Activated naive CD4-positive, alpha-beta T cell treated with anti-CD3 and anti-CD28 coated beads for 36 hours (primary cell): ENCODE measurements around the gene FBLN1. TPM values are rescaled to one million over a fixed set of nuclear protein-coding genes. Genes with fewer than 3 reads are reported as not detected.

Experiments
- CTCF ChIA-PET: fragments of 350-600 bp; sonication (Branson Sonifier 250); formaldehyde crosslinking; loops from one replicate; lab custom pipeline; 2021; ENCODE audit warnings: antibody characterized with exemption; lab: Charles Lee
- DNase-seq: peaks from one replicate; pipeline ENCODE4 v3.0.0-alpha.2; 2020
- H3K27ac Mint-ChIP-seq: one replicate; pipeline ENCODE4 v1.8.0; 2021; ENCODE audit warnings: mild to moderate bottlenecking, mixed read lengths
- H3K27me3 Mint-ChIP-seq: one replicate; pipeline ENCODE4 v1.8.0; 2021; ENCODE audit warnings: low read depth, mixed read lengths
- H3K36me3 Mint-ChIP-seq: one replicate; pipeline ENCODE4 v1.8.0; 2021; ENCODE audit warnings: low read depth, mixed read lengths
- H3K4me1 Mint-ChIP-seq: one replicate; pipeline ENCODE4 v1.8.0; 2021; ENCODE audit warnings: low read depth, mixed read lengths
- H3K4me3 Mint-ChIP-seq: one replicate; pipeline ENCODE4 v1.8.0; 2021; ENCODE audit warnings: mild to moderate bottlenecking, moderate library complexity, mixed read lengths
- H3K9me3 Mint-ChIP-seq: one replicate; pipeline ENCODE4 v1.8.0; 2021; ENCODE audit warnings: mixed read lengths
- intact Hi-C: fragments of 100-400 bp; cut with micrococcal nuclease; formaldehyde crosslinking; loops from one replicate; pipeline ENCODE4 v1.15.1; 2023
- total RNA-seq, 2 experiments: library from RNA; stranded (reverse); gene quantifications; one replicate each; pipeline ENCODE4 v1.2.3, GENCODE V29; 2021

Gene FBLN1
- total RNA-seq, 2 experiments from 2014 or later = not detected

GRCh38 chr22:45465633-45466032 is 37.0 kb upstream of the FBLN1 start:
- CTCF ChIA-PET = interaction anchor here (0.6 kb wide), 1 partner anchor 22 kb away, joined by 3 read pairs; no protein-coding TSS in a partner anchor
- peaks cover 6% of the 10 kb centered on the region for H3K9me3 Mint-ChIP-seq

GRCh38 chr22:45468872-45469271 is 33.8 kb upstream of the FBLN1 start:
- peaks cover 6% of the 10 kb centered on the region for H3K9me3 Mint-ChIP-seq
- peaks cover 2% of the 10 kb centered on the region for H3K27me3 Mint-ChIP-seq
- H3K4me1 Mint-ChIP-seq = no peaks in the 10 kb centered on the region
- intact Hi-C loops = no loop called here
- CTCF ChIA-PET = no interaction called here
- DNase-seq = no peak
- no peak overlapping the region for H3K4me3 Mint-ChIP-seq
- H3K36me3 Mint-ChIP-seq = no peaks in the 10 kb centered on the region
- no peak overlapping the region for H3K27ac Mint-ChIP-seq

More at GRCh38 chr22:45465633-45466032, 37.0 kb upstream of the FBLN1 start:
- Mint-ChIP-seq H3K4me3 (no peak overlapping the region), H3K4me1 (no peaks in the 10 kb centered on the region), H3K36me3 (no peaks in the 10 kb centered on the region), H3K27ac (no peak overlapping the region), H3K27me3 (peaks cover 2% of the 10 kb centered on the region)
- DNase-seq = no peak
- intact Hi-C loops = no loop called here

DNA sequence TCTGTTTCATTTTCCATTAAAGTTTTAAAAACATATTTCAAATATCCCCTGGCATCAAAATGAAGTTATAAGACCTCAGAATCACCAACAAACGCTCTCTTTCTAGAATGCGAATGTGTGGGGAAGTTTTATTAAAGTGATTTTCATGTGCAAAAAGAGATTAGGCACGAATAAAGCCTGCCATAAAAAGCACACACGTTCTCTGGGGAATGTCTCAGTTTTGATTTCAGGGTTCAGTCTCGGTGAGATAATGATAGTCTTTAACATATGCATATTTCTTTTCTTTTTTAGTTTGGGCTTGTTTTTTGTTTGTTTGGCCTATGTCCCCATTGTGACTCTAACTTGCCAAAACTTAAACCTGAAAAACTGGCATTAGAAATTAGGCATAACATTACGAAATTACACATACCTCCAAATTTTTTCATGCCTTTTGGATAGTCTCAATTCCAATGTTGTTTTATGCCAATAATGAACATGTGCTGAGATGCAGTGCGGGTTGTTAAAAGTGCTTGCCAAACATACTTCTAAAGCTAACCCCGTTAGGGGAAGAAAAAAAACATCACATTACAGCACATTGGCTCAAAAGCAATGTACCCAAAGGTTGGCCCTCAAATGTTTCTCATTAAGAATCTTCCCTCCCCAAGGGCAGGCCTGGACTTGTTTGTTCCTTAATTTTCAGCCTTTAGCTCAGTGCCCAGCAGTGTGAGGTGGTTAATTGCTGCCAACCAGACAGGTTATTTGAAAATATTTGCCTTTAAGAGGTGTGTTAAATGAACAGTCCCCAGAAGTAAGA is 33.2 kb upstream of the FBLN1 start:
- intact Hi-C loops = no loop called here
- no peak overlapping the region for H3K4me3 Mint-ChIP-seq
- H3K27ac Mint-ChIP-seq = peak overlapping the region; percentile 8
- H3K36me3 Mint-ChIP-seq = no peaks in the 10 kb centered on the region
- H3K9me3 Mint-ChIP-seq = peaks cover 6% of the 10 kb centered on the region
- H3K27me3 Mint-ChIP-seq = peaks cover 2% of the 10 kb centered on the region
- CTCF ChIA-PET = no interaction called here
- DNase-seq = no peak
- no peaks in the 10 kb centered on the region for H3K4me1 Mint-ChIP-seq

DNA sequence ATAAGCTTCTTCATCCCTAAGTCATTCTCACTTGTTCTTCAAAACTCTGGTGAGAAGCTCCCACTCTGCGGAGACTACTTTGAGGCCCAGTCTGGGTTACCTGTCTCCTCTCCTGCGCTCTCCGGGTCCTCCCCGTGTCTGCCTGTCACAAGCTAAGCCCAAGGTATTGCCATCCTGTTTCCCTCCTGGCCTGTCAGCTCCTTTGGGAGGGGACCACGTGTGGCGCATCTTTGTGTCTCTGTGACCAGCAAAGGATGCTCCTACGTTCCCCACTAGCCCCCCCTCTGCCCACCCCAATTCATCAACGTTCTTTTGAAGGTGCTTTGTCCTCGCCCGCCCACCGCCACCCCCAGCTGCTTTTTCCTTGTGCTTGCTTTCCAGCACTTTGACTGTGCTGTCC is 31.8 kb upstream of the FBLN1 start:
- DNase-seq = no peak
- intact Hi-C loops = no loop called here
- Mint-ChIP-seq H3K4me1 (no peaks in the 10 kb centered on the region), H3K4me3 (no peak overlapping the region), H3K27me3 (peaks cover 2% of the 10 kb centered on the region), H3K9me3 (peaks cover 6% of the 10 kb centered on the region), H3K27ac (no peak overlapping the region), H3K36me3 (no peaks in the 10 kb centered on the region)
- CTCF ChIA-PET = no interaction called here

GRCh38 chr22:45472426-45472825 is 30.3 kb upstream of the FBLN1 start:
- DNase-seq = no peak
- no peaks in the 10 kb centered on the region for H3K27me3 Mint-ChIP-seq
- peaks cover 3% of the 10 kb centered on the region for H3K9me3 Mint-ChIP-seq
- H3K4me3 Mint-ChIP-seq = no peak overlapping the region
- H3K4me1 Mint-ChIP-seq = no peaks in the 10 kb centered on the region
- CTCF ChIA-PET = no interaction called here
- H3K27ac Mint-ChIP-seq = no peak overlapping the region
- H3K36me3 Mint-ChIP-seq = no peaks in the 10 kb centered on the region
- intact Hi-C loops = no loop called here

DNA sequence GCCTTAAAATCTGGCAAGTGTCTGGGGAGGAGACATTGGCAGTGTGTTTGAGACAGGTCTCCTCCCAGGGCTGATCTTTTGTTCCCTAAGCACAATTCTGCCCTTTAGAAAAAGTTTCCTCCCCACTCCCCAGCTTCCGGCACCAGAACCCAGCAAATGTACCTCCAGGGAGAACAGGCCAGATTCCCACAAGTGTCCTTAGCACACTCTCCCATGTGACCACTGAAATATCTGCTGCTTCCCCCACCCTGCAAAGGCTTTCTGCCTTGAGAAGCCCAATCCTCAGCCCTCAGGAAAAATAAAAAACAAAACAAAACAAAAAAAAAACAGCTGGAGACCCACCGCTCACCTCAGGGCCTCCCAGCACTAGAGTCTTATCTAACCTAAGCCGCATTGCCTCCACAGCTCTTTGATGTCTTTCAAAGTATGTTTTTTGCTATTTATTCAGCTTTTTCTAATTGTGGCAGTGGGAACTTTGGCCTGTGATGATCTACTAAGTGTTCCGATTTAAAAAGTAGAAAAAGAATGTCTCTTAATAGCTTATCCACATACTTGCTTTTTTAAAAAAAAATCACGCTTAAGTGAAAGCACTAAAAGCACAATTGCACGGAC is 29.0 kb upstream of the FBLN1 start:
- Mint-ChIP-seq H3K4me1 (no peaks in the 10 kb centered on the region), H3K9me3 (no peaks in the 10 kb centered on the region), H3K27me3 (no peaks in the 10 kb centered on the region), H3K27ac (no peak overlapping the region), H3K36me3 (no peaks in the 10 kb centered on the region), H3K4me3 (no peak overlapping the region)
- CTCF ChIA-PET = interaction anchor here (0.7 kb wide), 2 partner anchors 28 to 82 kb away, joined by 3 read pairs; no protein-coding TSS in a partner anchor
- intact Hi-C loops = no loop called here
- DNase-seq = no peak

DNA sequence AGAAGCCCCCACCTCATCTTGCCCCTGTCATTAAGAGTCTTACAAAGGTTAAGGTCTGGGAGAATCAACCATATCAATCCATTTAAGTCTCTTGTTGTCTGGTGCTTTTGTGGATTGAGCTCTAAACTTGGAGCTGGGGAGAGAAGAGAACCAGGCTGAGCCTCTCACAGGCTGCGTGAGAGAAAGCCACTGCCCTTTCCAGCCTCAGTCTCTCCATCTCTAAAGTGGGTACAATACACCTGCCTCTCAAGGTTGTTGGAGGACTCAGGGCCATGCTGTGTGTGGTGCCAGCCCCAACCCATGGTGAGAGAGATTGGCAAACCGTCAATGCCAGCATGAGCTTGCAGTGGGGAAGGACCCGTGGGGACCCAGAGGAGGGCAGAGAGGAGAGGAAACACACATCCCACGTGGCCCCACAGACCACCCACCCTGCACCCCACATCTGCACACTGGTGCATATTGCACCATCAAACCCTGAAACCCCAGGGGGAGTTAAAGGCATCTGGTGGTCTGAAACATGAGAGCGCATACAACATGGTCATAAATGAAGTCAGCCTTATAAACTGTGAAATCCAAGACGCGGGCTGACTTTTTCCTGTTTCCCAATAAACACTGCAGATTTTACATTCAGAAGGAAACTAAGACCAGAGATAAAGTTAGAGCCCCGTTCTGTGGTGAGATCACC is 27.5 kb upstream of the FBLN1 start:
- CTCF ChIA-PET = no interaction called here
- Mint-ChIP-seq H3K36me3 (no peaks in the 10 kb centered on the region), H3K9me3 (no peaks in the 10 kb centered on the region), H3K27ac (no peak overlapping the region), H3K27me3 (no peaks in the 10 kb centered on the region), H3K4me1 (no peaks in the 10 kb centered on the region), H3K4me3 (no peak overlapping the region)
- no peak for DNase-seq
- intact Hi-C loops = no loop called here

- no peak overlapping the region for H3K27ac Mint-ChIP-seq
- no peak overlapping the region for H3K4me3 Mint-ChIP-seq
- no peaks in the 10 kb centered on the region for H3K4me1 Mint-ChIP-seq
- DNase-seq = no peak
- H3K9me3 Mint-ChIP-seq = no peaks in the 10 kb centered on the region
- intact Hi-C loops = no loop called here
- CTCF ChIA-PET = no interaction called here
- no peaks in the 10 kb centered on the region for H3K36me3 Mint-ChIP-seq
- H3K27me3 Mint-ChIP-seq = no peaks in the 10 kb centered on the region
These were observed 26.7 kb upstream of the FBLN1 start for GRCh38 chr22:45475851-45476514.

GRCh38 chr22:45476814-45477213 is 25.9 kb upstream of the FBLN1 start:
- no peak overlapping the region for H3K27ac Mint-ChIP-seq
- DNase-seq = no peak
- H3K4me1 Mint-ChIP-seq = no peaks in the 10 kb centered on the region
- intact Hi-C loops = no loop called here
- CTCF ChIA-PET = no interaction called here
- no peaks in the 10 kb centered on the region for H3K27me3 Mint-ChIP-seq
- no peak overlapping the region for H3K4me3 Mint-ChIP-seq
- no peaks in the 10 kb centered on the region for H3K9me3 Mint-ChIP-seq
- H3K36me3 Mint-ChIP-seq = no peaks in the 10 kb centered on the region

- Mint-ChIP-seq H3K9me3 (no peaks in the 10 kb centered on the region), H3K4me3 (no peak overlapping the region), H3K27me3 (no peaks in the 10 kb centered on the region), H3K27ac (no peak overlapping the region), H3K36me3 (no peaks in the 10 kb centered on the region), H3K4me1 (no peaks in the 10 kb centered on the region)
- DNase-seq = no peak
- CTCF ChIA-PET = no interaction called here
- intact Hi-C loops = no loop called here
These were observed 25.1 kb upstream of the FBLN1 start for GRCh38 chr22:45477366-45478107.

GRCh38 chr22:45478108-45478771 is 24.4 kb upstream of the FBLN1 start:
- Mint-ChIP-seq H3K27ac (no peak overlapping the region), H3K36me3 (no peaks in the 10 kb centered on the region), H3K27me3 (no peaks in the 10 kb centered on the region), H3K4me3 (no peak overlapping the region), H3K4me1 (no peaks in the 10 kb centered on the region), H3K9me3 (no peaks in the 10 kb centered on the region)
- DNase-seq = no peak
- CTCF ChIA-PET = no interaction called here
- intact Hi-C loops = no loop called here
